Stomach smooth muscle (tissue), 2 donors: ENCODE results near the gene SV2C.

ENCODE experiments used
- H3K27ac ChIP-seq: one replicate; pipeline ENCODE4 v1.7.0; 2013; ENCODE audit warnings: mild to moderate bottlenecking, low read length, inconsistent platforms
- H3K27me3 ChIP-seq, 2 donors: one replicate each; pipeline ENCODE4 v1.7.0; 2013; ENCODE audit warnings: low read length in 2 of 2; ENCODE audit not compliant: insufficient read depth in 2 of 2, control insufficient read depth in 1 of 2
- H3K36me3 ChIP-seq, 2 donors: one replicate each; pipeline ENCODE4 v1.7.0; 2013; ENCODE audit warnings: low read length in 2 of 2; ENCODE audit not compliant: control insufficient read depth in 2 of 2, insufficient read depth in 2 of 2
- H3K4me1 ChIP-seq: one replicate; pipeline ENCODE4 v1.7.0; 2013; ENCODE audit warnings: low read length; ENCODE audit not compliant: control insufficient read depth, insufficient read depth
- H3K4me3 ChIP-seq, 2 donors: one replicate each; pipeline ENCODE4 v1.7.0; 2013; ENCODE audit warnings: low read length in 2 of 2
- H3K9ac ChIP-seq, 2 donors: one replicate each; pipeline ENCODE4 v1.7.0; 2013; ENCODE audit warnings: low read length in 2 of 2, mild to moderate bottlenecking in 1 of 2
- H3K9me3 ChIP-seq, 2 donors: one replicate each; pipeline ENCODE4 v1.7.0; 2013; ENCODE audit warnings: low read length in 2 of 2; ENCODE audit not compliant: control insufficient read depth in 2 of 2
- donor health status: healthy.
- donor health status: Pancreatic carcinoma.

SV2C gene

GRCh38 chr5:76277736-76278135, 194.6 kb downstream of the SV2C start:
- Histone ChIP-seq H3K9ac (no peak overlapping the region), H3K4me1 (no peaks in the 10 kb centered on the region), H3K4me3 (no peak overlapping the region), H3K9me3 (no peaks in the 10 kb centered on the region), H3K27ac (no peak overlapping the region), H3K36me3 (no peaks in the 10 kb centered on the region), H3K27me3 (no peaks in the 10 kb centered on the region)

- H3K27ac ChIP-seq, result no peak overlapping the region
- H3K27me3 ChIP-seq, result no peaks in the 10 kb centered on the region
- H3K9ac ChIP-seq, result no peak overlapping the region
- no peaks in the 10 kb centered on the region for H3K9me3 ChIP-seq
- H3K36me3 ChIP-seq, result no peaks in the 10 kb centered on the region
- no peaks in the 10 kb centered on the region for H3K4me1 ChIP-seq
- H3K4me3 ChIP-seq, result no peak overlapping the region
Measured at GRCh38 chr5:76278261-76278789, 195.1 kb downstream of the SV2C start.

- no peaks in the 10 kb centered on the region for H3K4me1 ChIP-seq
- no peaks in the 10 kb centered on the region for H3K9me3 ChIP-seq
- H3K4me3 ChIP-seq, result no peak overlapping the region
- no peaks in the 10 kb centered on the region for H3K36me3 ChIP-seq
- H3K27me3 ChIP-seq, result no peaks in the 10 kb centered on the region
- no peak overlapping the region for H3K27ac ChIP-seq
- no peak overlapping the region for H3K9ac ChIP-seq
Measured at GRCh38 chr5:76280494-76280893, 197.3 kb downstream of the SV2C start.

- no peak overlapping the region for H3K9ac ChIP-seq
- H3K36me3 ChIP-seq, result no peaks in the 10 kb centered on the region
- H3K4me1 ChIP-seq, result no peaks in the 10 kb centered on the region
- no peaks in the 10 kb centered on the region for H3K27me3 ChIP-seq
- no peak overlapping the region for H3K4me3 ChIP-seq
- H3K27ac ChIP-seq, result no peak overlapping the region
- no peaks in the 10 kb centered on the region for H3K9me3 ChIP-seq
Measured at GRCh38 chr5:76283670-76284069, 200.5 kb downstream of the SV2C start.

GRCh38 chr5:76289692-76290091, 206.5 kb downstream of the SV2C start:
- Histone ChIP-seq H3K4me3 (no peak overlapping the region), H3K4me1 (no peaks in the 10 kb centered on the region), H3K9me3 (no peaks in the 10 kb centered on the region), H3K27ac (no peak overlapping the region), H3K27me3 (no peaks in the 10 kb centered on the region), H3K9ac (no peak overlapping the region), H3K36me3 (no peaks in the 10 kb centered on the region)

GRCh38 chr5:76290321-76290757, 207.2 kb downstream of the SV2C start:
- Histone ChIP-seq H3K27ac (no peak overlapping the region), H3K4me1 (no peaks in the 10 kb centered on the region), H3K4me3 (no peak overlapping the region), H3K9me3 (no peaks in the 10 kb centered on the region), H3K27me3 (no peaks in the 10 kb centered on the region), H3K36me3 (no peaks in the 10 kb centered on the region), H3K9ac (no peak overlapping the region)

- Histone ChIP-seq H3K4me3 (no peak overlapping the region), H3K27ac (no peak overlapping the region), H3K36me3 (no peaks in the 10 kb centered on the region), H3K9ac (no peak overlapping the region), H3K27me3 (no peaks in the 10 kb centered on the region), H3K9me3 (no peaks in the 10 kb centered on the region), H3K4me1 (no peaks in the 10 kb centered on the region)
Measured at GRCh38 chr5:76291305-76292077, 208.3 kb downstream of the SV2C start.

GRCh38 chr5:76292620-76293322, 209.6 kb downstream of the SV2C start:
- Histone ChIP-seq H3K4me3 (no peak overlapping the region), H3K36me3 (no peaks in the 10 kb centered on the region), H3K4me1 (no peaks in the 10 kb centered on the region), H3K27me3 (no peaks in the 10 kb centered on the region), H3K9me3 (no peaks in the 10 kb centered on the region), H3K27ac (no peak overlapping the region), H3K9ac (no peak overlapping the region)

GRCh38 chr5:76294573-76294972, 211.4 kb downstream of the SV2C start:
- H3K36me3 ChIP-seq, result no peaks in the 10 kb centered on the region
- H3K4me3 ChIP-seq, result no peak overlapping the region
- no peak overlapping the region for H3K27ac ChIP-seq
- no peak overlapping the region for H3K9ac ChIP-seq
- no peaks in the 10 kb centered on the region for H3K9me3 ChIP-seq
- H3K4me1 ChIP-seq, result no peaks in the 10 kb centered on the region
- no peaks in the 10 kb centered on the region for H3K27me3 ChIP-seq

GRCh38 chr5:76298852-76299251, 215.7 kb downstream of the SV2C start:
- Histone ChIP-seq H3K4me3 (no peak overlapping the region), H3K27me3 (no peaks in the 10 kb centered on the region), H3K4me1 (no peaks in the 10 kb centered on the region), H3K9me3 (no peaks in the 10 kb centered on the region), H3K36me3 (no peaks in the 10 kb centered on the region), H3K9ac (no peak overlapping the region), H3K27ac (no peak overlapping the region)

- Histone ChIP-seq H3K27ac (no peak overlapping the region), H3K36me3 (no peaks in the 10 kb centered on the region), H3K9me3 (no peaks in the 10 kb centered on the region)
Measured at GRCh38 chr5:76299592-76299991, 216.4 kb downstream of the SV2C start.

More at GRCh38 chr5:76299592-76299991, 216.4 kb downstream of the SV2C start:
- no peak overlapping the region for H3K9ac ChIP-seq
- no peaks in the 10 kb centered on the region for H3K4me1 ChIP-seq
- H3K4me3 ChIP-seq, result no peak overlapping the region
- H3K27me3 ChIP-seq, result no peaks in the 10 kb centered on the region
